Hypothalamus (tissue), 51 donors: ENCODE data around the gene RPRD1A.
"Not testable (repeated sequence)": the region's sequence is repeated elsewhere in the genome, so short reads cannot be mapped to it uniquely, and the experiment has no call there.

Experiments used
- DNase-seq, 51 donors: peaks; one replicate each; lab custom pipeline; 2025; lab: John Stamatoyannopoulos, UW

RPRD1A gene

GRCh38 chr18:36067055-36067957 lies at the start of gene RPRD1A:
Gene RPRD1A, minus strand, starts transcription at chr18:36067559. Its CDS starts 155 bp downstream, at chr18:36067404.
- DNase-seq = peak; percentile 73 to 99 (median 94)

- DNase-seq = not testable (repeated sequence)
These were observed 49.4 kb upstream of the RPRD1A start for GRCh38 chr18:36116771-36117170.

GRCh38 chr18:36114738-36115137 lies 47.4 kb upstream of the RPRD1A start:
- DNase-seq = no peak

GRCh38 chr18:36114251-36114650 lies 46.9 kb upstream of the RPRD1A start:
- DNase-seq = no peak

- no peak for DNase-seq
These were observed 44.9 kb upstream of the RPRD1A start for GRCh38 chr18:36112302-36112701.

- no peak for DNase-seq
These were observed 42.4 kb upstream of the RPRD1A start for GRCh38 chr18:36109737-36110136.

GRCh38 chr18:36108601-36109000 lies 41.2 kb upstream of the RPRD1A start:
- DNase-seq = no peak

GRCh38 chr18:36108196-36108595 lies 40.8 kb upstream of the RPRD1A start:
- no peak for DNase-seq

GRCh38 chr18:36107477-36107876 lies 40.1 kb upstream of the RPRD1A start:
- DNase-seq = no peak

GRCh38 chr18:36104749-36105148 lies 37.4 kb upstream of the RPRD1A start:
- no peak for DNase-seq

- no peak for DNase-seq
These were observed 34.6 kb upstream of the RPRD1A start for GRCh38 chr18:36101943-36102342.

- no peak for DNase-seq
These were observed 32.0 kb upstream of the RPRD1A start for GRCh38 chr18:36099311-36099710.

- DNase-seq = no peak
These were observed 29.6 kb upstream of the RPRD1A start for GRCh38 chr18:36096955-36097354.

GRCh38 chr18:36095936-36096519 lies 28.7 kb upstream of the RPRD1A start:
- no peak for DNase-seq

- DNase-seq = no peak
These were observed 27.1 kb upstream of the RPRD1A start for GRCh38 chr18:36094431-36094830.

- not testable (repeated sequence) for DNase-seq
These were observed 24.8 kb upstream of the RPRD1A start for GRCh38 chr18:36092116-36092515.

- DNase-seq = no peak
These were observed 21.6 kb upstream of the RPRD1A start for GRCh38 chr18:36089001-36089400.

GRCh38 chr18:36088256-36088655 lies 20.9 kb upstream of the RPRD1A start:
- no peak for DNase-seq

- no peak for DNase-seq
These were observed 18.8 kb upstream of the RPRD1A start for GRCh38 chr18:36086186-36086585.

- no peak for DNase-seq
These were observed 17.8 kb upstream of the RPRD1A start for GRCh38 chr18:36085195-36085594.

- no peak for DNase-seq
These were observed 16.4 kb upstream of the RPRD1A start for GRCh38 chr18:36083729-36084128.

GRCh38 chr18:36081118-36081517 lies 13.8 kb upstream of the RPRD1A start:
- not testable (repeated sequence) for DNase-seq
